NCI-H146 treated with DMSO at 0.1 percent for 48 hours (cell line): Measurements from ENCODE around the gene CNMD.
"Not testable (repeated sequence)": the region's sequence is repeated elsewhere in the genome, so short reads cannot be mapped to it uniquely, and the experiment has no call there.

Experiments used
- DNase-seq: peaks from one replicate; lab custom pipeline; 2025; ENCODE audit not compliant: unreplicated experiment; lab: John Stamatoyannopoulos, UW

CNMD gene

GRCh38 chr13:52696566-52696965, 43.1 kb downstream of the CNMD start:
- no peak for DNase-seq

DNA sequence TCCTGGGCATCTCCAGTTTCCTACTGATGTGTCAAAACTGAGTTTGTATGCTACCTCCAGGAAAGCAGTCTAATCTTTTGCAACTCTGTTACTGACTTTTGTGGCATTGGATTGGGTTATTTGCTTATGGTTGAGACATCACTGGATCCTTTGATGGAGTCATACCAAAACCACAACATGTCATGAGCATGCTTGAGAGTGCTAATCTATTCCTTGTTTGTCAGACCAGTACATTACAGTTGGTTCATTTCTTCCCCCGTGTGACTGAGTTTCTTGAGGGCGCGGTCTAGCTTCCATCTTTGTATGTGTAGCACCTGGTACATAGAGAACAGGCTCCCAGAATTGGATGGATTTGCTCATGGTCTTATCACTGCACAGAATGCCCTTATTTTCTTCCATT, 43.8 kb downstream of the CNMD start:
- DNase-seq: no peak

- DNase-seq: no peak
Observed at GRCh38 chr13:52686376-52686775, 53.2 kb downstream of the CNMD start.

- DNase-seq: not testable (repeated sequence)
Observed at GRCh38 chr13:52685806-52686205, 53.8 kb downstream of the CNMD start.

GRCh38 chr13:52677823-52678222, 61.8 kb downstream of the CNMD start:
- no peak for DNase-seq

- no peak for DNase-seq
Observed at GRCh38 chr13:52673465-52673864, 66.2 kb downstream of the CNMD start.

DNA sequence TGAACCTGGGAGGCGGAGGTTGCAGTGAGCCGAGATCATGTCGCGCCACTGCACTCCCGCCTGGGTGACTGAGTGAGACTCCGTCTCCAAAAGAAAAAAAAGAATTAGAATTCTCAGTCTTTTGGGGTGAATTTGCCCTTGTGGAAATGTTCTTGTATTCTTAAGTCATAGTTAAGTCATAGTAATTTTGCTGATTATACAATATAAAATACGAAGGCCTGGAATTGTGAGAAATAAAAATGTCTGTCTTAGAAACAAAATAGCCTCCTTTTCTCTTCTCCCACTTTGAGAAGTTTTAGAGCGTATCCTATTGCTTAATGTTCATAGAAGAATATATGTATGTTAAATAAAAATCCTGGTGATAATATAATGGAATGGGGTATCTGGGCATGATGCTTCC, 68.9 kb downstream of the CNMD start:
- no peak for DNase-seq

- no peak for DNase-seq
Observed at GRCh38 chr13:52669677-52670076, 69.9 kb downstream of the CNMD start.

DNA sequence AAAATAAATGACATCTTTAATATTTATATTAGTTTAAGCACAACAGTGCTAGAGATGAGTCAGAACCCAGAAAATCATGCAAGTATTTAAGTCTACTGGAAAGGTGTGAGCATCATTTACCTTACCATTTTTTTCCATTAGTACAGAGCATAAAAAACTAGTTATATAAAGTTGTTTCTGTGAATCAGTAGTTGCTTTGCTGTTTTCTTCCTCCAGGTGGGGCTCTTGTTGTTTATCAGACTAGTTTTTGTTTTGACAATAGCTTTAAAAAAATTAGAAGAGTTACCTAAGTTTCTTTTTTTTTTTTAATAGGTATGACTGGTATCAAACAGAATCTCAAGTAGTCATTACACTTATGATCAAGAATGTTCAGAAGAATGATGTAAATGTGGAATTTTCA, 74.3 kb downstream of the CNMD start:
- peak; percentile 4 for DNase-seq

GRCh38 chr13:52664272-52664671, 75.3 kb downstream of the CNMD start:
- DNase-seq: no peak

DNA sequence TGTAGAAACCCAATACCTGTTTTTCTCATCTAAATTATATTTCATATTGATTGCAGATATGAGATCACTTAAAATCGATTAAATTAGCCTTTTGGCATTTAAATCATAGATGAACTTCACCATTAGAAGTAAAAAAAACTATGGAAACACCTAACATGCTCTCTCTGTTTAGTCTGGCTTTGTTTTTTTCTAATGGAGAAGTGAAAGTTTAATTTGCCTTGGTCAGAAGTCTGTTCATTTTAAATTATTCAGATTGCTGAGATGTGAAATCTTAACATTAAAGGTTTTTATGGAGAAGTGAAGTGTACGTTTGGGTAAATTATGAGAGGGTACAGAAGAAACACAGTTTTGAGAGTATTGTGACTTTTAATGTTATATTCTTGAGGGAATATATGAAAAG, 80.3 kb downstream of the CNMD start:
- DNase-seq: no peak
